Erythroblast (primary cell): Measurements from ENCODE around the gene CHI3L1.

Experiments
- GATA1 ChIP-seq: IDR thresholded peaks from 2 replicates; pipeline ENCODE4 v1.6.1; 2011; ENCODE audit warnings: low read depth, mild to moderate bottlenecking, control low read depth, low read length, moderate library complexity
- POLR2A ChIP-seq: IDR thresholded peaks from 2 replicates; pipeline ENCODE4 v1.6.1; 2011; ENCODE audit warnings: mild to moderate bottlenecking, low read length

DNA sequence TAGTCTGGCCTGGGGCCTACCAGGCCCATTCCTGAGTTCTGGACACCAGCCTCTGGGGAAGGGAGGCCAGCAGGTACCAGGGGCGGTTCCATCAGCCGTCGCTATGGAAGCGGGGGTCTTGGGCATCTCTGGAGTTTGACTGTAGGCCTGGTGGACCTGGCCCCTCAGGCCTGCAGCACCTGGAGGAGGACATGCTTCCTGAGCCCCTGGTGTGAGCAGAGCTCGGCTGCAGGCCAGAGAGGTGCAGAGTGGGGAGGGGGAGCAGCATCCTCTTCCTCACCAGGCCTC is 18.6 kb downstream of the CHI3L1 start:
- TF ChIP-seq POLR2A, result no peak
- TF ChIP-seq GATA1, result no peak
